Hepatocyte (in vitro differentiated cells): ENCODE results near the gene TUBE1.

Experiments used
- EZH2 ChIP-seq: fragments of 200-600 bp; sonication (generic); IDR thresholded peaks from 2 replicates; pipeline ENCODE4 v1.6.1; 2016; ENCODE audit warnings: antibody characterized with exemption, mild to moderate bottlenecking, borderline replicate concordance
- TF ChIP-seq, protein P1 (sequence below): fragments of 200-600 bp; sonication (generic); IDR thresholded peaks from 2 replicates; pipeline ENCODE4 v1.5.1; 2016; ENCODE audit warnings: antibody characterized with exemption, mild to moderate bottlenecking; ENCODE audit not compliant: poor library complexity

DNA sequence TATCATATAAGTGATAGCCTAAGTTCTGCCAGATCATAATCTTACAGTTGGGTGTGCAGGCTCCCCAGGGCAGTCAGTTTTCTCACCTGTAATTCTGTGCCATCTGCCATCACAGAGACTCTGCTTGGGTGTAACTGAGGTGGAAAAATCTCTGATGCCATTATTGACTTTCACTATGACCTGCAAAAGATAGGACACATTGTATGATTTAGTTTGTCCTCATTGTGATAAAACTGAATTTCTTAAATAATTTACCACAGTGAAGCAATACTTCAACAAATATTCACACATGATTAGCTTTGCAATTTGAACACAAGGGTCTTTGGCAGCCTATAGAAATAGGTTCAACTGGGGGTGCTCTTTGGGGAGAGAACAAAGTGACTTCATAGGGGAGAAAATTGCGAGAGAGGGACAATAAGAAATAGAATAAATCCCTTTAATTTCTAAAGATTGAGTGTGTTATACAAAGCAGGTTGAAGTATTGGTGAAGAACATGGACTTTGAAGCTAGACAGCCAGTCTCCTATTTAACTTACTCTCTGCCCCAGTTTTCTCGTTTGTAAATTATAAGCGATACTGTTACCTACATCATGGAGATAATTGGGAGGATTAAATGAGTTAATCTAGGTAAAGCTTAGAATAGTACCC, 27.4 kb upstream of the TUBE1 start:
- no peak for TF ChIP-seq EZH2
- TF ChIP-seq, protein P1, sequence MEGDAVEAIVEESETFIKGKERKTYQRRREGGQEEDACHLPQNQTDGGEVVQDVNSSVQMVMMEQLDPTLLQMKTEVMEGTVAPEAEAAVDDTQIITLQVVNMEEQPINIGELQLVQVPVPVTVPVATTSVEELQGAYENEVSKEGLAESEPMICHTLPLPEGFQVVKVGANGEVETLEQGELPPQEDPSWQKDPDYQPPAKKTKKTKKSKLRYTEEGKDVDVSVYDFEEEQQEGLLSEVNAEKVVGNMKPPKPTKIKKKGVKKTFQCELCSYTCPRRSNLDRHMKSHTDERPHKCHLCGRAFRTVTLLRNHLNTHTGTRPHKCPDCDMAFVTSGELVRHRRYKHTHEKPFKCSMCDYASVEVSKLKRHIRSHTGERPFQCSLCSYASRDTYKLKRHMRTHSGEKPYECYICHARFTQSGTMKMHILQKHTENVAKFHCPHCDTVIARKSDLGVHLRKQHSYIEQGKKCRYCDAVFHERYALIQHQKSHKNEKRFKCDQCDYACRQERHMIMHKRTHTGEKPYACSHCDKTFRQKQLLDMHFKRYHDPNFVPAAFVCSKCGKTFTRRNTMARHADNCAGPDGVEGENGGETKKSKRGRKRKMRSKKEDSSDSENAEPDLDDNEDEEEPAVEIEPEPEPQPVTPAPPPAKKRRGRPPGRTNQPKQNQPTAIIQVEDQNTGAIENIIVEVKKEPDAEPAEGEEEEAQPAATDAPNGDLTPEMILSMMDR = no peak
